ENCODE measurements around the gene CCDC102A. TPM values are rescaled to one million over a fixed set of nuclear protein-coding genes. Genes with fewer than 3 reads are reported as not detected.

CCDC102A gene
- total and polyA plus RNA-seq, 10 of the 15 experiments (the other 5 are each of a cell fraction or from before 2014, with no cell fraction given): 0.03 to 5.9 (median 2.4) TPM

DNA sequence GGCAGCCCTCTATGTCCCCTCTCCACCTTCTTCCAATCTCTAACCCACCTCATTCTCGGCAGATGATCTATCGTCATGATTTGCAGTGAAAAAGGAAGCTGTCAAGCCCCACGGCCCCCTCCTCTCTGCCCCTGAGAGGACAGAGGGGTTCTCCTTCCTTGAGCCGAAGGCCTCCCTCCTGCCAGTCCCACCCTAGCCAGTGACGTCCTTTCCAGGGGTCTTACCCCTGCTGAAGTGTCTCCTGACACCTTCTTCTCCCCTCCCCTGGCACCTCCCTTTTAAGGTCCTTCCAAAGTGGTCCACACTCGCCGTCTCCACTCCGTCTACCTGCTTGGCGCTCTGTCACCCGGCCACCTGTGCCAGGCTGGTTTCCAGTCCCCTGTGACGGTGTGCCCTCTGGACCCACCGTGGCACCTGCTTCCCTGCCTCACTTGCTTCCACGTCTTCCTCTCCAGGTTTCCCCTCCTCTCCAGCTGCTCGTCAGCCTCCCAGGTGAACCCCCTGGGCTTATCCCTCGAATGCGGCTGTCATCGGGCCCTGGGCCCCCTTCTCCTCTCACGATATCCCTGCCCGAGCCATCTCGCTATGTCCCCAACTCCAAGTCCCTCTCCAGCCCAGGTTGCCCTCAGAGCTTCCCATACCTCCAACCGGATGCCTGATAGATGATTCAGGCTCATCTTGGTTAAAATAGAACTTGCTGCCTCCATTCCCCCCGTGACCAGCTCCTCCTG, 5.7 kb downstream of the CCDC102A start:
- no peak overlapping the region for H2AFZ ChIP-seq (ENCODE audit: control insufficient read depth, low read depth, low read length)
- peaks cover 5% of the 10 kb centered on the region for H3K79me2 ChIP-seq (ENCODE audit: control insufficient read depth, insufficient read depth, low read length)
- peak overlapping the region; percentile 17; the same call in 1 of the 2 replicates for H3K4me3 ChIP-seq
- H3K4me1 ChIP-seq (ENCODE audit: control insufficient read depth, insufficient read depth, low read length): peaks cover 40% of the 10 kb centered on the region
- ChIA-PET POLR2A (interaction anchor here (0.8 to 1.3 kb wide), 2 partner anchors 12 to 83 kb away, joined by 3 to 4 read pairs; partner anchors contain the start of genes ADGRG5, CIAPIN1 and COQ9), RAD21 (ENCODE audit: unreplicated experiment) (interaction anchor here (0.7 to 1.6 kb wide), 4 partner anchors 11 to 55 kb away, joined by 3 to 4 read pairs (median 3); partner anchors contain the start of gene ADGRG5), CTCF (interaction anchor here (0.9 to 2.5 kb wide), 4 partner anchors 8 to 114 kb away, joined by 3 to 16 read pairs (median 5); partner anchors contain the start of genes CIAPIN1 and COQ9), SMC1A (ENCODE audit: uncharacterized antibody, unreplicated experiment) (interaction anchor here (1.0 to 3.2 kb wide), 3 partner anchors 9 to 14 kb away, joined by 3 to 14 read pairs (median 4); partner anchors contain the start of gene ADGRG5)
- H3K4me2 ChIP-seq (ENCODE audit: control insufficient read depth, insufficient read depth): peak overlapping the region; percentile 78
- H3K36me3 ChIP-seq (ENCODE audit: control insufficient read depth in 2 of 2, insufficient read depth in 2 of 2, low read length in 1 of 2): no peaks in the 10 kb centered on the region; a peak in 1 of 4 replicates
- FAIRE-seq (no peak), ATAC-seq (no peak), DNase-seq (ENCODE audit: low read depth, low spot score) (no peak)
- in situ Hi-C loops (cut with MboI) (no loop called here), intact Hi-C loops (cut with micrococcal nuclease; ENCODE audit: unreplicated experiment) (no loop called here)
- no TSS peak for BruUV-seq (replicated peaks)
- no peaks in the 10 kb centered on the region for H3K27me3 ChIP-seq (replicated peaks in 1 of 2; ENCODE audit: control insufficient read depth in 2 of 2, insufficient read depth in 2 of 2, low read length in 1 of 2)
- H4K20me1 ChIP-seq (ENCODE audit: control insufficient read depth, insufficient read depth): no peaks in the 10 kb centered on the region
- H3K27ac ChIP-seq (ENCODE audit: control insufficient read depth, insufficient read depth): peak overlapping the region; percentile 21
- 50% methylated on average over 22 of the region's 22 CpGs for WGBS (ENCODE audit: insufficient coverage, insufficient replicate concordance, low lambda C conversion rate, missing lambda C conversion rate)
- H3K9ac ChIP-seq (ENCODE audit: control insufficient read depth, insufficient read depth, low read length): no peak overlapping the region
- H3K9me3 ChIP-seq (replicated peaks; ENCODE audit: control insufficient read depth, insufficient read depth, low read length): no peaks in the 10 kb centered on the region
- TF ChIP-seq SUZ12 (IDR thresholded peaks at IDR 0.05; ENCODE audit: unreplicated experiment) (no peak), CBX5 (IDR thresholded peaks at IDR 0.05; ENCODE audit: low read depth) (no peak), MTA2 (IDR thresholded peaks at IDR 0.05; ENCODE audit: low read depth) (no peak), SIN3A (IDR thresholded peaks at IDR 0.05; ENCODE audit: low read depth, low read length) (no peak), EGR1 (IDR thresholded peaks at IDR 0.05; ENCODE audit: borderline replicate concordance in 1 of 2, low read depth in 2 of 2, low read length in 2 of 2) (no peak), SP1 (IDR thresholded peaks at IDR 0.05; ENCODE audit: low read depth, low read length) (no peak)

Measured in GM12878 (cell line).